MG63 (cell line): ENCODE data around the gene DLG5. TPM values are rescaled to one million over a fixed set of nuclear protein-coding genes. Genes with fewer than 3 reads are reported as not detected.
A peak's percentile ranks its signal among the peaks of the same experiment; 100 is the strongest.

Source experiments
- DNase-seq: peaks from one replicate; pipeline ENCODE4 v3.0.0-alpha.2; 2020
- H3K27me3 ChIP-seq: fragments of 250-450 bp; sonication (Bioruptor Pico); 2 replicates; pipeline ENCODE4 v1.5.1; 2020; ENCODE audit warnings: mild to moderate bottlenecking, moderate library complexity
- H3K36me3 ChIP-seq: fragments of 250-450 bp; sonication (Bioruptor Pico); 2 replicates; pipeline ENCODE4 v1.5.1; 2020; ENCODE audit warnings: mild to moderate bottlenecking, moderate library complexity
- H3K4me3 ChIP-seq: fragments of 250-450 bp; sonication (Bioruptor Pico); 2 replicates; pipeline ENCODE4 v1.5.1; 2020; ENCODE audit warnings: mild to moderate bottlenecking, moderate library complexity
- H3K9me3 ChIP-seq: fragments of 250-450 bp; sonication (Bioruptor Pico); 2 replicates; pipeline ENCODE4 v1.5.1; 2020; ENCODE audit warnings: mild to moderate bottlenecking, moderate library complexity
- total RNA-seq: library from RNA; depleted of rRNA; stranded (reverse); fragments of >200 nt; shearing (Covaris generic); gene quantifications from 2 replicates; pipeline ENCODE4 v1.2.3, GENCODE V29; 2014; ENCODE audit warnings: low replicate concordance

The DLG5 gene
- total RNA-seq, 1 experiment from 2014 or later = 33.8 TPM

DNA sequence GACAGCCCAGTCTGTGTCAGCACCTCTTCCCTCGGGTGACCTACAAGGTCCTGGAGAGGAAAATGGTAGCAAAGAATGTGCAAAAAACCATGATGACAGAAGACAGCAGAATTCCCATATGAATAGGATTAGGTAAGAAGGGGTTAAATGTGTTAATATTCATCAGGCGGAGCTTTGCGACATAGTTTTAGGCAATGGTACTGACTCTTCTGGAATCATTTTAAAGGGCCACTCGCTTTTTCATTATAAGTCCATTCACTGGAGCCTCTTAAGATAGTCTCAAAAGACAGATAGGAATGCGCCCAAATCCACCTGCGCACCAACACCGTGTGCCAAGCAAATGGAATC, 38.2 kb downstream of the DLG5 start:
- no peak for DNase-seq
- Histone ChIP-seq H3K9me3 (no peaks in the 10 kb centered on the region), H3K36me3 (no peaks in the 10 kb centered on the region), H3K27me3 (no peaks in the 10 kb centered on the region), H3K4me3 (no peak overlapping the region)

DNA sequence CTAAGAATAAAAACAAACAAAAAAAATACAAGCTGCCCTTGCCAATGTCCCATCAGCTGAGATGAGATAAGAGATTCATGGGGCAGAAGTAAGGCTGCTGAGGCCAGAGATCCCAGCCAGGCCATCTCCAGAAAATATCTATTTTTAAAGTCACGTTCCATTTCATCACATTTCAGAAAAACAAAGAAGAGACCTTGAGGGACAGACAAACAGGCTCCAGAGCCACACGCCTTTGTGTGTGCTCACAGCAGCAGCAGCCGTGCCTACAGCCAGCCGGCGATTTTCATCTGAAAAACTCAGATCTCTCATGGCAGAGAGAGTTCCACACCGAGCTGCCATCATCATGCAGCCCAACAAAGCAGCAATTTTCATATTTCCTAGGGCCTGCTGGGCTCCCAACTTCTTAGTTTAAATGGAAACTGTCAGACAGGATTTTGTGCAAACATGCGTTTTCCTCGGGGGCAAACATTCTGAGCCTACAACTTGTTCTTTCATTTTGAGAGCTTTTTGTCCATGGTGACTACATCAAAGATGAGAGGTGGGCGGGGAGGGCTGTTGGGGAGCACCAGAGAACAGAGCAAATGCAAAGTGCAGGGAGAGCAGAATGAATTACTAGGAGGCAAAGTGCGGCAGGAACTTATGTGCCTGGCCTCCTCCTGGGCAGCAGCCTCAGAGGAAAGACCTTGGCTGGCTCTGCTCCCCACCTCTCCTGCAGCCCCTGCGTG, 38.8 kb downstream of the DLG5 start:
- Histone ChIP-seq H3K9me3 (no peaks in the 10 kb centered on the region), H3K27me3 (no peaks in the 10 kb centered on the region), H3K36me3 (no peaks in the 10 kb centered on the region), H3K4me3 (no peak overlapping the region)
- DNase-seq = no peak

DNA sequence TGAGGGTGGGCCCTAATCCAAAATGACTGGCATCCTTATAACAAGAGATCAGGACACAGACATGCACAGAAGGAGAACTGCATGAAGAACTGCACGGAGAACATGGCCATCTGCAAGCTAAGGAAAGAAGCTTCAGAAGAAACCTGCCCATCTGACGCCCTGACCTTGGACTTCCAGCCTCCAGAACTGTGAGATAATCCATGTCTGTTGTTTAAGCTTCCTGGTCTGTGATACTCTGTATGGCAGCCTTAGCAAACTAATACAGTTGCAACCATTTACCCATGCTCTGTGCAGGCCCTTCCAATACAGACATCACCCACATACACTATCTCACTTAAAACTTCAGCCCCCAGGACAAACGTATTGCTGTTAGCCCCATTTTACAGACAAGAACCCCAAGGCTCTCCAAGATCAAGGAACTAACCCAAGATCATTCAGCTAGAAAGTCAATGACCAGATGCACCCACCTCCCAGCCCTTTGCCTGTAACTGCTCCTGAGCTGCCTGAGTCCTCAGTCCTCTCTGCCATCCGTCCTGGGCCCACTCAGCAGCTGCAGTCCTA, 39.7 kb downstream of the DLG5 start:
- no peaks in the 10 kb centered on the region for H3K9me3 ChIP-seq
- H3K36me3 ChIP-seq = no peaks in the 10 kb centered on the region; the same call in 1 of the 2 replicates
- no peak overlapping the region for H3K4me3 ChIP-seq
- H3K27me3 ChIP-seq = no peaks in the 10 kb centered on the region
- DNase-seq = no peak

GRCh38 chr10:77884181-77884580, 42.4 kb downstream of the DLG5 start:
- Histone ChIP-seq H3K27me3 (no peaks in the 10 kb centered on the region), H3K4me3 (no peak overlapping the region), H3K36me3 (no peaks in the 10 kb centered on the region; the same call in 1 of the 2 replicates), H3K9me3 (no peaks in the 10 kb centered on the region)
- no peak for DNase-seq

DNA sequence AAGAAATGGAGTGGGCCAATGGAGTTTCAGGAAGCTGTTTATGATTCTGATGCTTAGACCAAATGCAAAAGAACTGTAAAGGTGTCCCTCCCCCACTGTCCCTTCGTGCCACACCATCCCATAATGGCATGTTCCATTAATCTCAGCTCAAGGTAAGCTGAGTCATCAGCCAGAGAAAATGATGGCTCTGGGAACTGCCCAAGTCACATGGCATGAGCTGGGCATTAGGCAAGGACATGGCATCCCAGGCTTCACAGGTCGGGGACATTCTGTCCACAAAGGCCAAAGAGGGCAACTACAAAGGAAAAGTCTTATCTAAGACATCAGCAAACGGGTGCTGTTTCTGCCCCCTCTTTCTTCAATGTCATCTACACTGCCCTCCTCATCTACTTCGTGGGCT, 44.9 kb downstream of the DLG5 start:
- Histone ChIP-seq H3K9me3 (no peaks in the 10 kb centered on the region), H3K36me3 (no peaks in the 10 kb centered on the region; the same call in none of the 2 replicates), H3K27me3 (no peaks in the 10 kb centered on the region), H3K4me3 (no peak overlapping the region)
- no peak for DNase-seq

DNA sequence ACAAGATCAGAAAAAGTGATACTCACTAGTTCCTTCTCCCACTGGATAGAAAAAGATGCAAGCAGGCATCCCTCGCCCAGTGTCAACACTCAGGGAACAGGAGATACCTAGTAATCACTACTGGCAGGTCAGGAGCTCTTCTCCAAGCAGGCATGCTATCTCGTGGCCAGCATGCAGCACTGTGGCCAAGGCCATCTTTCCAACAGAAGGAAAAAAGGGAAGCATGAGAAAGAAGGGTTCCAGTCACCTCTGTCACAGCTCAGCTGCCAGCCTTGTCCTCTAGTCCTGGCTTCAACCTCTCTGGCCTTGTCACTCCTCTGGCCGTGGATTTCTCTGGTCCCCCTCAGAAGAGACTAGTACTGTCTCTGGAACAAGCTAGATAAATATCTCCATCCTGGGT, 45.3 kb downstream of the DLG5 start:
- H3K36me3 ChIP-seq = no peaks in the 10 kb centered on the region; the same call in none of the 2 replicates
- no peaks in the 10 kb centered on the region for H3K9me3 ChIP-seq
- no peak overlapping the region for H3K4me3 ChIP-seq
- DNase-seq = no peak
- H3K27me3 ChIP-seq = no peaks in the 10 kb centered on the region

DNA sequence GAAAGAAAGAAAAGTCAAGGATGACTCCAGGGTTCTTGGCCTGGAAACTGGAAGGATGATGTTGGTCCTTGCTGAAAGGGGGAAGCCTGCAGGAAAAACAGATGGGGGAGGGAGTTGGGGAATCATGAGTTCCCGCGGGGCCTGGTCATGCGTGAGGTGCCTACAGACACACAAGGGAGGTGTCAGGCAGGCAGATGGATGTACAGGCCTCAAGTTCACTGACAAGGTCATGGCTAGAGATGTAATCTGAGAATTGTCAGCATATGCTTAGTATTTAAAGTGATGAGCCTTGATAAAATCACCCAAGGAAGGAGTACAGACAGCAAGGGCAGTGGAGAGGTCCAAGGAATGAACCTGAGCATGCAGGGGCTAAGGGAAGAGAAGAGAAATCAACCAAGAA, 46.8 kb downstream of the DLG5 start:
- DNase-seq = no peak

GRCh38 chr10:77879065-77879464, 47.5 kb downstream of the DLG5 start:
- Histone ChIP-seq H3K36me3 (no peaks in the 10 kb centered on the region; the same call in none of the 2 replicates), H3K9me3 (no peaks in the 10 kb centered on the region), H3K4me3 (no peak overlapping the region), H3K27me3 (no peaks in the 10 kb centered on the region)
- DNase-seq = no peak

More for the DNA sequence above, 46.8 kb downstream of the DLG5 start:
- H3K36me3 ChIP-seq = no peaks in the 10 kb centered on the region; the same call in none of the 2 replicates
- no peaks in the 10 kb centered on the region for H3K9me3 ChIP-seq
- no peaks in the 10 kb centered on the region for H3K27me3 ChIP-seq
- H3K4me3 ChIP-seq = no peak overlapping the region

DNA sequence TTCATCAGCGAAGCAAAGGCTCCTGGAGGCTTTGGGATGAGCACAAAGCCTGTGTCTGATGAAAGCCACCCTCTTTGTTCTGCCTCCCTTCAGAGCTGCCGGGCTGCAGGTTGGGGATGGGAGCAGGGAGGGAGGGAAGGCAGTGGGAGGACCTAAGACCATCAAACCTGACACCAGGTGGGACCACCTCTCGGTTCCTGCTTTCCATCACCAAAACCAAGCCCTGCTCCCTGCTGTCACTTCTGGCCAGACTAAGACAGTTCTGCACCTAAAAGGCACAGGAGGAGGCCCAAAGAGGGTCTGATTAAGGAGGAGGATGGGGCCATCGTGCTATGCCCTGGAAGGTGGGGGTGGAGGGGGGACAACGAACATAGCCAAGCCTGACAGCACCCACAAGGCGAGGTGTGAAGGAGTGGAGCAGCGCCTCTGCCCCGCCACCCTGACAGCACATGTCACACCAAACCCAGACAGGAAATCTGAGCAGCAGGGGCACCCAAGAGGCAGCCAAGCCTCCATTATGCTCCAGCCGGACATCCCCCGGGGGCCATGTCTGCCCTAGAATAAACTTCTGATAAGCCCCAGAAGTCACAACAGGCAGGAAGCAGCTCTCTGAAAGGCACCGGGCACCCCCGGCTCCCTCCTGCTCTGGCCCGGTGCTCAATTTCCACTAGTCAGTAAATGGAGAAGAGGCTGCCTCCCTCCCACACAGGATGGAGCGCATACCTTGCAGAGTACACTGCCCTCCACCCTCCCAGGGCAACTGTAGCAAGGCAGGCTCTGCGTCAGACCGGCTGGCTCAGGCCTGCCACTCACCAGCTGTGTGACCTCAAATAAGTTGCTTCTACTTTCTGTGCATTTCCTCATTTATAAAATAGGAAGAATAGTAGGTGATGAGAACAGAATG, 48.9 kb downstream of the DLG5 start:
- Histone ChIP-seq H3K36me3 (no peaks in the 10 kb centered on the region; the same call in none of the 2 replicates), H3K4me3 (no peak overlapping the region), H3K27me3 (no peaks in the 10 kb centered on the region), H3K9me3 (no peaks in the 10 kb centered on the region)
- peak; percentile 64 for DNase-seq

DNA sequence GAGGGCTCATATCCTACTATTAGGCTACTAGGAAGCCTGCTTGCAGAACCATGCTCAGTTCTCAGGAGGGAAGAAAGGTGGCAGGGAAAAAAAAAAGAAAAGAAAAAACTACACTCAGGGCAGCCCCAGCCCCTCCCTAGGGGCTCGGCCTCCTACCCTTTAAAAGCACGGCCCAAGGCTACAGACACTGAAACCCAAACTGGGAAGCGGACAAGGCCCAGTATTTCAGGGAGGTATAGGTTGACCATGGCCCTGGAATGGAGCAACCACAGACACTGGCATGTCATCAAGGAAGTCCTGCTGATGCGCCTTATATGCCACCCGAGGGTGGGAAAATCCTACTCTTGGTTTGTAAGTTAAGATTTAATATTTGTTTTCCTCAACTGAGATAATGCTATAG, 50.8 kb downstream of the DLG5 start:
- Histone ChIP-seq H3K36me3 (no peaks in the 10 kb centered on the region; the same call in none of the 2 replicates), H3K4me3 (no peak overlapping the region), H3K27me3 (no peaks in the 10 kb centered on the region), H3K9me3 (no peaks in the 10 kb centered on the region)
- DNase-seq = no peak

GRCh38 chr10:77874872-77875271, 51.7 kb downstream of the DLG5 start:
- H3K27me3 ChIP-seq = no peaks in the 10 kb centered on the region
- no peak for DNase-seq
- no peaks in the 10 kb centered on the region; the same call in 1 of the 2 replicates for H3K36me3 ChIP-seq
- no peak overlapping the region for H3K4me3 ChIP-seq
- no peaks in the 10 kb centered on the region for H3K9me3 ChIP-seq

DNA sequence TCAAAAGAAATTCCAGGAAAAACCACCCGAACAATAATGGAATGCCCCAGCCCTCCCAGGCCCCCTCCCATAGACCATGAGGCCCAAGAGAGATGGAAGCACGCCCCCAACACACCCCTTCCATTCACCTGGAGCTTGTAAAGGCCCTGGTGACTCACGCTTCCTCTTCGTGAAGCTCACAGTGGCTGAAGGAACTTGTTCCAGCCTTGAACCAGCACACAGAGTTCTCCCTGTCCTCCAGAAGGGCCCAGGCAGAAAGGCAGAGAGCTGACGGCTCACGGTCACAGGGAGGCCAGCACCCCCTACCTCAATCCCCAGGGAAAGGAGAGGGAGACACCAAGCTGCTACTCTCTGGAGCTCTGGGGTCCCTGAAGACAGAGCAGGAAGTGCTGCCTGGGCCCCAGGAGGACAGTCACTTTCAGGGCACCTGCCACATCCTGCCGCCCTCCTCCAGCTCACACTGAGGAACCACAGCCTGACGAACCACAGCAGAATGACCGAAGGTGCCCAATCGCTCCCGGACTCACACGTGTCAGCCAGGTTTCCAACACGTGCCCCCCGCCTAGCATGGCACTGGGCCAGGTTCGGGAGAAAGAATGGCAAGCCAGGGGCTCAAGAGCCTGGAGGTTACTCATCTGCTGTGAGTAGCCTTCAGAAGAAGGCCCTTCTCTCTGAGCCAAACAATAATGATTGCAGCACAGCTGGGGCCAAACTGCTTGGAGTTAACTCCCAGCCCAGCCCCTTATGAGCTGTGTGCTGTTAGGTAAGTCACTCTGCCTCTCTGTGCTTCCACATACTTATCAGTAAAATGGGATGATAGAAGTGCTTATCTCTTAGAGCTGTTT, 52.8 kb downstream of the DLG5 start:
- Histone ChIP-seq H3K9me3 (no peaks in the 10 kb centered on the region), H3K36me3 (no peaks in the 10 kb centered on the region; the same call in 1 of the 2 replicates), H3K4me3 (no peak overlapping the region), H3K27me3 (no peaks in the 10 kb centered on the region)
- peak; percentile 88 for DNase-seq

GRCh38 chr10:77872947-77873535, 53.5 kb downstream of the DLG5 start:
- Histone ChIP-seq H3K4me3 (no peak overlapping the region), H3K9me3 (no peaks in the 10 kb centered on the region), H3K36me3 (peaks cover 6% of the 10 kb centered on the region), H3K27me3 (no peaks in the 10 kb centered on the region)
- DNase-seq = no peak

GRCh38 chr10:77872151-77872946, 54.2 kb downstream of the DLG5 start:
- no peak overlapping the region for H3K4me3 ChIP-seq
- H3K9me3 ChIP-seq = no peaks in the 10 kb centered on the region
- H3K36me3 ChIP-seq = peaks cover 7% of the 10 kb centered on the region
- DNase-seq = peak; percentile 75
- no peaks in the 10 kb centered on the region for H3K27me3 ChIP-seq

- Histone ChIP-seq H3K4me3 (no peak overlapping the region), H3K9me3 (no peaks in the 10 kb centered on the region)
- peak; percentile 51 for DNase-seq
Measured at GRCh38 chr10:77869626-77870420, 56.7 kb downstream of the DLG5 start.

More at GRCh38 chr10:77869626-77870420, 56.7 kb downstream of the DLG5 start:
- Histone ChIP-seq H3K36me3 (peaks cover 11% of the 10 kb centered on the region), H3K27me3 (no peaks in the 10 kb centered on the region)
